GM18507 (cell line): ENCODE data around the gene NDUFS6.

ENCODE experiments used
- DNase-seq: peaks from one replicate; pipeline ENCODE4 v3.0.0; 2011; ENCODE audit warnings: low read depth; ENCODE audit not compliant: insufficient read length; ENCODE audit errors: extremely low spot score
- FAIRE-seq: peaks from 2 replicates; lab custom pipeline; 2011; peaks lifted over from hg19 to GRCh38; lab: Jason Lieb, UNC

Gene NDUFS6

GRCh38 chr5:1801222-1801966 lies at the start of gene NDUFS6:
NDUFS6 (plus strand) TSS chr5:1801407; CDS start chr5:1801418, 11 bp downstream.
- peak; percentile 70 for DNase-seq
- peak; percentile 45 for FAIRE-seq

GRCh38 chr5:1751864-1752822 lies 49.1 kb upstream of the NDUFS6 start:
- DNase-seq = no peak
- FAIRE-seq = no peak

DNA sequence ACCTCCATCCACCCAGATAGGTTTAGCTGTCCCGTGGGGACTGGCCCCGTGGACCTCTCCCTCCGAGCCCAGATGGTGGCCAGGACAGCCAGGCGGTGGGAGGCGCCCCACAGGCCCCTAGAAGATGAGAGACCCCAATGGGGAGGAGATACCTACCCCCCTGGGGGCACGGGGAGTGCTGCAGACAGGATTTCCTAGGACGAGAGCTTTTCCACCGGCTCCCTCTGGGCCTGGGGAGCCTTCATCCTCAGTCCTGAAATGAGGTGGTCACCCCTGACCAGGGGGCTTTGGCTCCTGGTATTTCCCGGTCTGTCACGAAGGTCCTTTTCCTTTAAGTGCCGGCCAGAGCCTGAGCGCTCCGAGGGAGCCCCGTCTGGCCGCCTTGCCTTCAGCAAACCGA lies 48.3 kb upstream of the NDUFS6 start:
- DNase-seq = no peak
- no peak for FAIRE-seq

DNA sequence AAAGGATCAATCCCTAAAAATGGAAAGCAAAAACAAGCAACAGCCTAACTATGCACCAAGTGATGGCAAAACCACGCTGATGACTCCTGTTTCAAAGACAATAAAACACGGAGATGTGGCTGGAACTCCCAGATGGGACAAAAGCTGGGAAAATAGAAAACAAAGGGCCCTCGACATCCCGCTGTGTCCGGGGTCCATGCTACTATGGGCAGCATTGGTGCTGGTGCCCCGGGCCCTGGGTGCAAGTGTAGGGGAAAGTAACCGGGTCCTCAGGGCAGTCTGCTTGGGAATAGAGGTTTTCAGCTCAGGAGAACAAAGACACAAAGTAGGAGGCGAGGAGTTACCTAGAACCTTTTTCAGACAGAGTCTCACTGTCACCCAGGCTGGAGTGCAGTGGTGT lies 47.7 kb upstream of the NDUFS6 start:
- DNase-seq (no peak), FAIRE-seq (no peak)

- FAIRE-seq (no peak), DNase-seq (no peak)
Observed at GRCh38 chr5:1754531-1755220, 46.5 kb upstream of the NDUFS6 start.

- no peak for DNase-seq
- no peak for FAIRE-seq
Observed at GRCh38 chr5:1755321-1755949, 45.8 kb upstream of the NDUFS6 start.

DNA sequence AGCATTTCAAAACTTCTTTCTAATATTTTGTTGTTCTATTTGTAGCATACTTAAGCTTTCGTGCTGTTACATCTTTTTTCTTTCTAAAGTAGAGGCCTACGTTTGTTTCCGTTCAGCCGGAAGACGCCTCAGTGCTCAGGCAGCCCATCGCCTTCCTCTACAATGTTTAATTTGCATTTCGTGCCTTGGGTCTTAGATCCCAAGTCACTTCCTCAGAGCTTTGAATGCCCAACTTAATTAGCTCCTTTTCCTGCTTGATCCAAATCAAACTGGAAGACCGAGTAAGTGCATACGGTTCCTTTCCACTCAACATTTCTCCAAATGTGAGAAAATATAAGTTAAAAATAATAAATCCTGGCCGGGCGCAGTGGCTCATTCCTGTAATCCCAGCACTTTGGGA lies 44.7 kb upstream of the NDUFS6 start:
- DNase-seq (no peak), FAIRE-seq (no peak)

DNA sequence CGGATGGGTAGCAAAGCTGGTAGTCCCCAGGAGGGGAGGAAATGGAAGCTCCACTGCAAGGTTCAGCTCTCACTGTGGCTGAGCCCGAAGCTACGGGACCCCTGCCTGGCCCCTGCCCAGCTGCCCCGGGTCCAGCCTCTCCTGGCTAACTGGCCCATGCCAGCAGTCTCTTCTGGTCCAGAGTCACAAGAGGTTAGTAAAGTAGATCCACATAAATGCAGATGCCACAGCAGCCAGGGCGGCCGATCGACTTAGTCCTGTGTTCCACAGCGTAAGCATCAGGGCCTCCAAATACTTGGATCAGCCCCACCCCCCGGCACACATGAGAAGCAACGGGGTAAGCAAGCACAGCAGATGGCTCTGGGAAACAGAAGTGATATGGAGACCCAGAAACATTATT lies 43.7 kb upstream of the NDUFS6 start:
- no peak for DNase-seq
- FAIRE-seq = no peak

GRCh38 chr5:1758574-1758973 lies 42.6 kb upstream of the NDUFS6 start:
- DNase-seq (no peak), FAIRE-seq (no peak)

- FAIRE-seq = no peak
- DNase-seq = no peak
Observed at GRCh38 chr5:1759378-1759970, 41.7 kb upstream of the NDUFS6 start.

DNA sequence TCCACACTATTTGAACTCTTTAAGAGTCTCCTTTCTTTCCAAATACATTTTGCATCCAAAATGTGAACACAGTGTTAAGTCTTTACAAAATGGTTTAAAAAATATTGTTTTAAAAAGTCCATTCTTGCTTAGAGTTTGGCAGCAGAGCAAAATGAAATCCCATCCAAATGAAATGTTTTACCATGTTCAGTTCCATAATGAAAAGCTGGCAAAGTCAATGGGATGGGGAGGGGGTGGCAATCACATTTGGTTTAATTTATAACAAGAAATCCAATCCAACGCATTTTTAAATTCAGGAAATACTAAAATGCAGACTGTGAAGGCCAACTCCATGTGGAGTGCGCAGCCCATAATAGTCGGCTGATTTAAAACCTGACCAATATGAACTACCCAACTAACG lies 41.0 kb upstream of the NDUFS6 start:
- DNase-seq (no peak), FAIRE-seq (no peak)

- FAIRE-seq = no peak
- no peak for DNase-seq
Observed at GRCh38 chr5:1760656-1761452, 40.4 kb upstream of the NDUFS6 start.

DNA sequence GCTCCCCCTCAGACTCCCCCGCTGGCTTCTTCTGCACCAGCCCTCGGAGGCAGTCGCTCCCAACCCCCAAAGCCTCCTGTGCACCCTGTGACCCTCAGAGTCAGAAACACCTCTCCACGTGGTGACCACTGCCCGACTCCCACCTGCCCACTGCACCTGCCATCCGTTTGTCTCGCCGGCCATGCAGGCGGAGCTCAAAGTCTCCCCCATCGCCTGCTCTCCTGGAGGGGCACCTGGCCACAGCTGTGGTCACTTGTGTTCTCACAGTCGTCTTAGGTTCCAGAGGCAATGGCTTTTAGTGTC lies 39.8 kb upstream of the NDUFS6 start:
- FAIRE-seq (no peak), DNase-seq (no peak)

DNA sequence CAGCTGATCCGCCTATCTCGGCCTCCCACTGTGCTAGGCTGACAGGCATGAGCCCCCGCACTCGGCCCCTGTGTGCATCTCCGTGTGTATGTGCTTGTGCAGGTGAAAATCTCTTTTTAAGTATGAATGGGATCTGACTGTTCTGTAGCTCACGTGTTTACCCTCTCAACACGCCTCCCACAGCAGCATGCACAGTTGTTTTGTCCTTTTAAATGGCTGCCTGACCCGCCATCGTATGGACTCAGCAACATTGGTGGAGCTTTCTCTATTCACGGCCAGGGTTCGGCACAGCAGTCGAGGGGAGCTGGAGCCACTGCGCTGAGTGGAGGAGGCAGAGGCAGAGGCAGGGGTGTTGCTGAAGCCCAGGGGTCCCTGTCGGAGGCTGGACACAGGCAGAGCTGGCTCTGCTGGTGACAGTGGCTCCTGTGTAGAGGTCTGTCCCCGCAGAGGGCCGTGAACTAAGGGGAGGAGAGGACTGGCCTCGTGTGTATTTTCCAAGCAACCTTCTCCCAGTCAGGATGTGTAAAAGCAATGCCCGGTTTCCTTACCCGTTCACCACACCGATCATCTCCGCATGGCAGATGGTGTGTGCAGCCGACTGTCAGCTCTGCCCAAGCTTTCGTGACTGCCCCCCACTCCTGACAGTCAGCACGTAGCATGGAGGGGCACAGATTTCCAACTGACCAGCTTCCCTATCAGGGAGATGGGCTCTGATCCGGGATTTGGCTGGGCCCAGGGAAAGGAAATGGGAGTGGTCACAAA lies 38.9 kb upstream of the NDUFS6 start:
- FAIRE-seq = no peak
- DNase-seq = no peak

- FAIRE-seq (no peak), DNase-seq (no peak)
Observed at GRCh38 chr5:1762883-1763547, 38.2 kb upstream of the NDUFS6 start.

- peak; percentile 60 for DNase-seq
Observed at GRCh38 chr5:1763548-1763911, 37.7 kb upstream of the NDUFS6 start.

GRCh38 chr5:1763960-1764605 lies 37.1 kb upstream of the NDUFS6 start:
- DNase-seq (no peak), FAIRE-seq (no peak)

More at GRCh38 chr5:1763548-1763911, 37.7 kb upstream of the NDUFS6 start:
- peak; percentile 66 for FAIRE-seq
